ENCODE data around the gene GPR153.

- TF ChIP-seq CTCF (IDR thresholded peaks at IDR 0.05 in 2 of 3, conservative IDR thresholded peaks at IDR 0.05 in 1 of 3; ENCODE audit: borderline replicate concordance in 1 of 3, insufficient read depth in 1 of 3, low read depth in 2 of 3, low read length in 2 of 3) (no peak), RAD21 (IDR thresholded peaks at IDR 0.05; ENCODE audit: low read depth) (no peak), ZNF274 (IDR thresholded peaks at IDR 0.05; ENCODE audit: low read depth, low read length) (no peak)
Observed at GRCh38 chr1:6210591-6211355, 50.1 kb downstream of the GPR153 start.
